NCI-H146 treated with DMSO at 0.1 percent for 48 hours (cell line): ENCODE data around the gene OR4Q2.
"Not testable (repeated sequence)": the region's sequence is repeated elsewhere in the genome, so short reads cannot be mapped to it uniquely, and the experiment has no call there.

ENCODE experiments used
- DNase-seq: peaks from one replicate; lab custom pipeline; 2025; ENCODE audit not compliant: unreplicated experiment; lab: John Stamatoyannopoulos, UW

OR4Q2 gene

GRCh38 chr14:20001863-20002262 lies at the start of gene OR4Q2:
OR4Q2 (plus strand) TSS chr14:20002163.
- DNase-seq: no peak

- not testable (repeated sequence) for DNase-seq
These were observed 32.2 kb upstream of the OR4Q2 start for GRCh38 chr14:19969735-19970134.

- DNase-seq: no peak
These were observed 27.1 kb upstream of the OR4Q2 start for GRCh38 chr14:19974844-19975243.

- DNase-seq: no peak
These were observed 26.7 kb upstream of the OR4Q2 start, which contains the start of gene OR4K15 for GRCh38 chr14:19975291-19975690. OR4K15 (plus strand) TSS chr14:19975591; CDS start chr14:19975591, 0 bp downstream.

- DNase-seq: no peak
These were observed 8.5 kb upstream of the OR4Q2 start for GRCh38 chr14:19993438-19993837.

GRCh38 chr14:20002319-20002718 lies 356 bp downstream of the OR4Q2 start:
- no peak for DNase-seq

GRCh38 chr14:20008156-20008555 lies 6.2 kb downstream of the OR4Q2 start:
- no peak for DNase-seq

GRCh38 chr14:20019257-20019865 lies 17.4 kb downstream of the OR4Q2 start, which contains the start of gene OR4K14:
OR4K14 (minus strand) TSS chr14:20019307; CDS start chr14:20015193, 4,114 bp downstream.
- DNase-seq: no peak

GRCh38 chr14:20031058-20031457 lies 29.1 kb downstream of the OR4Q2 start:
- DNase-seq: no peak

- DNase-seq: no peak
These were observed 33.5 kb downstream of the OR4Q2 start for GRCh38 chr14:20035449-20035848.

GRCh38 chr14:20035938-20036337 lies 34.0 kb downstream of the OR4Q2 start, which contains the start of gene OR4K13:
OR4K13 (minus strand) TSS chr14:20036038; CDS start chr14:20034758, 1,280 bp downstream.
- DNase-seq: no peak

- no peak for DNase-seq
These were observed 42.3 kb downstream of the OR4Q2 start for GRCh38 chr14:20044243-20044642.

- DNase-seq: no peak
These were observed 46.2 kb downstream of the OR4Q2 start for GRCh38 chr14:20048202-20048601.
